Suprapubic skin (tissue), 4 donors: ENCODE measurements around the gene PIGQ. TPM values are rescaled to one million over a fixed set of nuclear protein-coding genes. Genes with fewer than 3 reads are reported as not detected.
A peak's percentile ranks its signal among the peaks of the same experiment; 100 is the strongest.

Experiments used
- DNase-seq, 2 donors: peaks; one replicate each; pipeline ENCODE4 v3.0.0-alpha.2; 2019; ENCODE audit warnings: low spot score in 2 of 2
- H3K27ac ChIP-seq: fragments of 200-600 bp; sonication (generic); one replicate; pipeline ENCODE4 v1.5.1; 2019
- H3K27me3 ChIP-seq: fragments of 200-600 bp; sonication (generic); one replicate; pipeline ENCODE4 v1.5.1; 2019
- H3K36me3 ChIP-seq: fragments of 200-600 bp; sonication (generic); one replicate; pipeline ENCODE4 v1.5.1; 2019
- H3K4me1 ChIP-seq: fragments of 200-600 bp; sonication (generic); one replicate; pipeline ENCODE4 v1.5.1; 2019
- H3K4me3 ChIP-seq: fragments of 200-600 bp; sonication (generic); one replicate; pipeline ENCODE4 v1.5.1; 2019; ENCODE audit warnings: mild to moderate bottlenecking
- H3K9me3 ChIP-seq: fragments of 200-600 bp; sonication (generic); one replicate; pipeline ENCODE4 v1.5.1; 2019
- EP300 ChIP-seq: sonication (generic); formaldehyde crosslinking; IDR thresholded peaks from one replicate; pipeline ENCODE4 v1.6.1; 2017; ENCODE audit warnings: antibody characterized with exemption
- POLR2A ChIP-seq, 2 donors: fragments of 450-650 bp; IDR thresholded peaks; one replicate each; pipeline ENCODE4 v1.6.1; 2017; ENCODE audit warnings: antibody characterized with exemption in 2 of 2, mild to moderate bottlenecking in 2 of 2, moderate library complexity in 2 of 2
- POLR2AphosphoS5 ChIP-seq, 3 donors: sonication (generic); formaldehyde crosslinking; IDR thresholded peaks; one replicate each; pipeline ENCODE4 v1.6.1; 2017; ENCODE audit warnings: antibody characterized with exemption in 3 of 3
- WGBS: methylation state at CpG from one replicate; pipeline ENCODE4 v1.1.5; 2018; 5-methylcytosine and 5-hydroxymethylcytosine counted together
- total RNA-seq, 4 donors: library from RNA; depleted of rRNA; stranded (reverse); fragments of >200 nt; gene quantifications; one replicate each; pipeline ENCODE4 v1.1.0, GENCODE V29; 2016
- TF ChIP-seq, protein P1 (sequence below), 2 donors: fragments of 200-600 bp in 1 of 2; fragments of 450-650 bp in 1 of 2; sonication (generic) in 1 of 2; IDR thresholded peaks; one replicate each; pipeline ENCODE4 v1.5.1; 2016 to 2019; ENCODE audit warnings: antibody characterized with exemption in 2 of 2, mild to moderate bottlenecking in 1 of 2, moderate library complexity in 1 of 2

Gene PIGQ
- 10 to 100 TPM; 36.9 to 54.6 (median 44.1) TPM for total RNA-seq

DNA sequence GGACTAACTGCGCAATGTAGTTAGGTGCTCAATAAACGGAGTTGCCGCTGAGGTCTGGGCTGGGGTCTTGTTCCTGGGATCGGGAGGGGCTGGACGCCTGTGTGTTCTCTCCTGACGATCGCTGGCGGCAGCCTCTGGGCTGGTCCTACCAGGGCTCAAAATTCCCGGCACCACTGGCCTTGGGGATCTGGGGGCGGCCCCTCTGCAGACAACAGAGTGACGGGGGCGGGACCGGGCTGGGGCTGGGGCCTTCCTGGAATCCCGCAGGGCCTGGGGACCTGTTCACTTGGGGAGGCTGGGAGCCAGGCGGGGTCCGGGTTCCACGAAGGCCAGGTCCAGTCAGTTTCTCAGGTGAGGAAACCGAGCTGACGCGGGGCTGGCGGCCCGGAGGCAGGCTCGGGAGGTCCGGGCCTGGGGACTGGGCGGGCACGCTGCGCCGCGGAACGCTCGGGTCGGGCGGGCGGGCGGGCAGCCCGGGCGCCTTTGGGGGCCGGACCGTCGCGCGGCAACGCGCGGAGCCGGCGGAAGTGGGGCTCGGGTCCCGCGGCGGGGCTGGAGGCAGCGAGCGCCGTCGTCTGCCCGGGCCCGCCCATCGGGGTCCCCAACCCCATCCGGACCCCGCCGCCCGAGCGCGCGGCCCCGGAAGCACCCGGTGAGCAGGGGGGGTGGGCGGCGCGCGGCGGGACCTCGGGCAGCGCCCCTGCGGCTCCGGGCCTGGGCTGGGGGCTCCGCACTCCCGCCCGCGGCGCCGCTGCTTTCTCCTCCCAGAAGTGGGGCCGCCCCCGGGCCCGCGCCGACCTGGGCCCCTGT is at the start of gene PIGQ:
Gene PIGQ (plus strand): TSS at position 524 of the 810 bp plus-strand sequence. CDS start 4,107 bp downstream, outside the sequence.
- Histone ChIP-seq H3K4me3 (peak within 1 kb of the TSS; percentile 80), H3K27me3 (no peaks in the 10 kb centered on the region), H3K9me3 (no peaks in the 10 kb centered on the region), H3K4me1 (peaks cover 58% of the 10 kb centered on the region), H3K36me3 (peaks cover 12% of the 10 kb centered on the region), H3K27ac (peak within 1 kb of the TSS; percentile 74)
- TF ChIP-seq EP300, result no peak
- TF ChIP-seq, protein P1, sequence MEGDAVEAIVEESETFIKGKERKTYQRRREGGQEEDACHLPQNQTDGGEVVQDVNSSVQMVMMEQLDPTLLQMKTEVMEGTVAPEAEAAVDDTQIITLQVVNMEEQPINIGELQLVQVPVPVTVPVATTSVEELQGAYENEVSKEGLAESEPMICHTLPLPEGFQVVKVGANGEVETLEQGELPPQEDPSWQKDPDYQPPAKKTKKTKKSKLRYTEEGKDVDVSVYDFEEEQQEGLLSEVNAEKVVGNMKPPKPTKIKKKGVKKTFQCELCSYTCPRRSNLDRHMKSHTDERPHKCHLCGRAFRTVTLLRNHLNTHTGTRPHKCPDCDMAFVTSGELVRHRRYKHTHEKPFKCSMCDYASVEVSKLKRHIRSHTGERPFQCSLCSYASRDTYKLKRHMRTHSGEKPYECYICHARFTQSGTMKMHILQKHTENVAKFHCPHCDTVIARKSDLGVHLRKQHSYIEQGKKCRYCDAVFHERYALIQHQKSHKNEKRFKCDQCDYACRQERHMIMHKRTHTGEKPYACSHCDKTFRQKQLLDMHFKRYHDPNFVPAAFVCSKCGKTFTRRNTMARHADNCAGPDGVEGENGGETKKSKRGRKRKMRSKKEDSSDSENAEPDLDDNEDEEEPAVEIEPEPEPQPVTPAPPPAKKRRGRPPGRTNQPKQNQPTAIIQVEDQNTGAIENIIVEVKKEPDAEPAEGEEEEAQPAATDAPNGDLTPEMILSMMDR (IDR thresholded peaks at IDR 0.05), result no peak
- no peak for TF ChIP-seq POLR2A (IDR thresholded peaks at IDR 0.05)
- TF ChIP-seq POLR2AphosphoS5 (IDR thresholded peaks at IDR 0.05), result no peak
- DNase-seq, result peak; percentile 86 to 89
- WGBS, result 40% methylated on average over 1 of the region's 87 CpGs

DNA sequence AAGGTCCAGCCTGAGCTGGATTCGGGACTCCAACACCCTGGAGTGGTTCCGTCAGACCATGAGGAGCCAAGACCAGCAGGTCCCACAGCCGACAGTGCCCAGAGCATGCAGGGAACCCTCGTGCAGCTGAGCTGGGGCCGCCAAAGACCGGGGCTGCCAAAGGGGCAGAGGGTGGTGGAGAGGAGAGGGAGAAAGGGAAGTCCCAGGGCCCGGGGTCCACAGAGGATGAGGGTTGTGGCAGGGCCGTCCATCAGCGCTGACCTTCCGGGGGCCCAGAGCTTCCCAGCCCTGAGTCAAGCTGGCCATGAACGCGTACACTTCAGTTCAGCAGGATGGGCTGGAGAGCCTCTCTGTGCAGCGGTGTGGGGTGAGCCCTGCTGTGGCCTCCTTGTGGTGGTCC is 48.9 kb upstream of the PIGQ start:
- H3K27me3 ChIP-seq, result no peaks in the 10 kb centered on the region
- peaks cover 40% of the 10 kb centered on the region for H3K4me1 ChIP-seq
- H3K9me3 ChIP-seq, result no peaks in the 10 kb centered on the region
- WGBS, result 93% methylated on average over 11 of the region's 13 CpGs
- no peak overlapping the region for H3K27ac ChIP-seq
- peaks cover 44% of the 10 kb centered on the region for H3K36me3 ChIP-seq
- no peak overlapping the region for H3K4me3 ChIP-seq
- peak in 1 of 2 donors; percentile 59 for DNase-seq
- TF ChIP-seq, protein P1 (IDR thresholded peaks at IDR 0.05), result no peak
- TF ChIP-seq POLR2AphosphoS5 (IDR thresholded peaks at IDR 0.05), result no peak

DNA sequence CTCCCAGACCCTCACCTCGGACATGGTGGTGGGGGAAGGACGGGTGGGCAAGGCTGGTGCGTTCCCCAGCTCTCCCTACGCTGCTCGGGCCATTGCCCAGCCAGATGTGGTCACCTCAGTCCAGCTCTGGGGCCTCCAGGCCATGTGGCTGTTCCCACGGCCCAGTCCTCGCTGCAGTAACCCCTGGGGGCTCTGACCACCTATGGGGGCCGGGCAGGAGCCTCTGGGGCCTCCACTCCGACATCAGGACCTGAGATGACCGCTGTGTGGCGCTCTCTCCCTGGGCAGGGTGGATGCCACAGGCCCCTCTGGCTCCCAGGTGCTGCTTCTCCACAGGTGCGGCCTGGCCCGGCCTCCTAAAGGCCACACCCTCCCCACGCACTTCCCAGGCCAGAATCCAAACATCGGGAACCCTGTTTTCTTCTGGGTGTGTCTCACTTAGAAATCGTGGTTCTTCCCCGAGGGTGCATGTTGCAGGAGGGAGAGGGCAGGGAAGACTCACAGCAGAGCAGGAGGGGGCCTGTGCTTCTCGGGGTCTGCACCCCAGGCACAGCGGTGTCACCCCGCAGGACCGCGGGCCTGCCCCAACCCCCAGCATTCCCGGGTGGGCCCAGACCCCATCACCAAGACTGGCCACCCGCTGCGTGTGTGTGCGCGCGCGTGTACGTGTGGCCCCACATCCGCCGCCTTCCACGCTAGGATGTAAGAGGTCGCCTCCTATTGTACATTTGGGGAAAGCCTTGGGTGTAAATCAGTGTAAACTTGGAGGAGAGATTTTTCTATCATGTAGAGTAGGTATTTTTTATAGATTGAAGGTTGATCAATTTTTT is 48.2 kb upstream of the PIGQ start:
- H3K9me3 ChIP-seq, result no peaks in the 10 kb centered on the region
- TF ChIP-seq, protein P1 (IDR thresholded peaks at IDR 0.05), result peak in 1 of 2 donors; percentile 40
- no peak for TF ChIP-seq POLR2AphosphoS5 (IDR thresholded peaks at IDR 0.05)
- H3K4me3 ChIP-seq, result no peak overlapping the region
- no peaks in the 10 kb centered on the region for H3K27me3 ChIP-seq
- 49% methylated on average over 27 of the region's 34 CpGs for WGBS
- H3K27ac ChIP-seq, result peak overlapping the region; percentile 45
- peaks cover 47% of the 10 kb centered on the region for H3K4me1 ChIP-seq
- peak in 1 of 2 donors; percentile 79 for DNase-seq
- peaks cover 37% of the 10 kb centered on the region for H3K36me3 ChIP-seq

DNA sequence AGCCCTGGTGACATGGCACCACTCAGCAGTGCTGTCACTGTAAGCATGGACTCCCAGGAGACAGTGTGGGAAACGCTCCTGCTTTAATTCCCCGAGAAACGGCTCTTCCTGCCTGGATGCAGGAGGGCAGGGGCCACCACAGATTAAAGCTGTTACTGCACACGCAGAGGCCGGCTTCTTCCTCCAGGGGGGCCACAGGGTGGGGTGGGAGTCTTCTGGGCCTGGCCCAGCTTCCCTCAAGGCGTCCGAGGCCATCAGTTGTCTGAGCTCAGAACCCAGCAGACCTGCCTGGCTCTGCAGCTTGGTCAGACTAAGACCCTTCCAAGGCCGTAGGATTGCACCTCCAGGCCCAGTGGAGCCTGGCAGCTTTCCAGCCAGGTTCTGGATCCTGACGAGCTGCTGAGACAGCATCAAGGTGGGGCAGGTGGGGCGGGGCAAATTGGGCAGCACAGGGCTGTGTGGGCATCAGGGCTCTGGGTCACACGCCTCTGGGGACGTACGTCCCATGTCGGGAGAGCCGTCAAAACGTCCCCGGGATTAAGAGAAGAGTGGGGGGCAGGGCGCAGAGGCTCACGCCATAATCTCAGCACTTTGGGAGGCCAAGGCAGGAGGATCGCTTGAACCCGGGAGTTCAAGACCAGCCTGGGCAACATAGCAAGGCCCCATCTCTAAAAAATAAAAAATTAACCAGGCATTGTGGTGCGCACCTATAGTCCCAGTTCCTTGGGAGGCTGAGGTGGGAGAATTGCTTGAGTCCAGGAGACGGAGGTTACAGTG is 47.3 kb upstream of the PIGQ start:
- peak in 1 of 2 donors; percentile 66 for DNase-seq
- TF ChIP-seq, protein P1 (IDR thresholded peaks at IDR 0.05), result no peak
- no peak for TF ChIP-seq POLR2AphosphoS5 (IDR thresholded peaks at IDR 0.05)
- TF ChIP-seq POLR2A (IDR thresholded peaks at IDR 0.05), result no peak
- TF ChIP-seq EP300, result no peak
- Histone ChIP-seq H3K9me3 (no peaks in the 10 kb centered on the region), H3K4me3 (no peak overlapping the region), H3K4me1 (peaks cover 51% of the 10 kb centered on the region), H3K36me3 (peaks cover 29% of the 10 kb centered on the region), H3K27ac (no peak overlapping the region), H3K27me3 (no peaks in the 10 kb centered on the region)
- 61% methylated on average over 22 of the region's 23 CpGs for WGBS
